Measurements from ENCODE around the gene ACTG1. TPM values are rescaled to one million over a fixed set of nuclear protein-coding genes. Genes with fewer than 3 reads are reported as not detected.

Gene ACTG1
- total RNA-seq, 2 experiments from 2014 or later: 2,707 to 2,894 TPM

DNA sequence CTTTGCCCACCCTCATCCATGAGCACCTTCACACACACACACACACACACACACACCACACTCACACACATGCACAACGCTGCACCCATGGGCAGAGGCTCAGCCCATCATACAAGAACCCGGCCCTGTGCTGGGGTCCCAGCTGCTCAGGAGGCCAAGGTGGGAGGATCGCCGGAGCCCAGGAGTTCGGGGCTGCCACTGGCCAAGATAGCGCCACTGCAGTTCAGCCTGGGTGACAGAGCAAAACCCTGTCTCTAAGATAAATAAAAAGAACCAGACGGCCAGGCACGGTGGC is 12.2 kb upstream of the ACTG1 start:
- Histone ChIP-seq H3K4me2 (ENCODE audit: low read length) (no peak overlapping the region), H3K27ac (ENCODE audit: low read depth, low read length, poor library complexity, severe bottlenecking) (no peak overlapping the region), H3K79me2 (ENCODE audit: insufficient read depth, low read depth, low read length) (no peaks in the 10 kb centered on the region), H4K20me1 (ENCODE audit: insufficient read depth, low read length) (no peaks in the 10 kb centered on the region), H3K36me3 (ENCODE audit: insufficient read depth, low read length) (no peaks in the 10 kb centered on the region), H2AFZ (ENCODE audit: low read length) (no peak overlapping the region), H3K9me3 (ENCODE audit: low read length) (no peaks in the 10 kb centered on the region), H3K4me3 (ENCODE audit: low read depth, low read length, poor library complexity, severe bottlenecking) (no peak overlapping the region), H3K4me1 (ENCODE audit: insufficient read depth, low read length, poor library complexity, severe bottlenecking) (peaks cover 6% of the 10 kb centered on the region), H3K9me2 (ENCODE audit: insufficient read depth, low read length) (no peaks in the 10 kb centered on the region)
- BruUV-seq (replicated peaks): no TSS peak
- no peak for DNase-seq (ENCODE audit: low spot score)
- TF ChIP-seq, protein P1, sequence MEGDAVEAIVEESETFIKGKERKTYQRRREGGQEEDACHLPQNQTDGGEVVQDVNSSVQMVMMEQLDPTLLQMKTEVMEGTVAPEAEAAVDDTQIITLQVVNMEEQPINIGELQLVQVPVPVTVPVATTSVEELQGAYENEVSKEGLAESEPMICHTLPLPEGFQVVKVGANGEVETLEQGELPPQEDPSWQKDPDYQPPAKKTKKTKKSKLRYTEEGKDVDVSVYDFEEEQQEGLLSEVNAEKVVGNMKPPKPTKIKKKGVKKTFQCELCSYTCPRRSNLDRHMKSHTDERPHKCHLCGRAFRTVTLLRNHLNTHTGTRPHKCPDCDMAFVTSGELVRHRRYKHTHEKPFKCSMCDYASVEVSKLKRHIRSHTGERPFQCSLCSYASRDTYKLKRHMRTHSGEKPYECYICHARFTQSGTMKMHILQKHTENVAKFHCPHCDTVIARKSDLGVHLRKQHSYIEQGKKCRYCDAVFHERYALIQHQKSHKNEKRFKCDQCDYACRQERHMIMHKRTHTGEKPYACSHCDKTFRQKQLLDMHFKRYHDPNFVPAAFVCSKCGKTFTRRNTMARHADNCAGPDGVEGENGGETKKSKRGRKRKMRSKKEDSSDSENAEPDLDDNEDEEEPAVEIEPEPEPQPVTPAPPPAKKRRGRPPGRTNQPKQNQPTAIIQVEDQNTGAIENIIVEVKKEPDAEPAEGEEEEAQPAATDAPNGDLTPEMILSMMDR (conservative IDR thresholded peaks at IDR 0.05; ENCODE audit: low read length): no peak
- no peak for TF ChIP-seq EZH2phosphoT487 (IDR thresholded peaks at IDR 0.05; ENCODE audit: borderline replicate concordance, low read depth, low read length)
- intact Hi-C loops (cut with micrococcal nuclease; ENCODE audit: unreplicated experiment): no loop called here
- POLR2A ChIA-PET: no interaction called here
- CTCF ChIA-PET (ENCODE audit: unreplicated experiment): no interaction called here

DNA sequence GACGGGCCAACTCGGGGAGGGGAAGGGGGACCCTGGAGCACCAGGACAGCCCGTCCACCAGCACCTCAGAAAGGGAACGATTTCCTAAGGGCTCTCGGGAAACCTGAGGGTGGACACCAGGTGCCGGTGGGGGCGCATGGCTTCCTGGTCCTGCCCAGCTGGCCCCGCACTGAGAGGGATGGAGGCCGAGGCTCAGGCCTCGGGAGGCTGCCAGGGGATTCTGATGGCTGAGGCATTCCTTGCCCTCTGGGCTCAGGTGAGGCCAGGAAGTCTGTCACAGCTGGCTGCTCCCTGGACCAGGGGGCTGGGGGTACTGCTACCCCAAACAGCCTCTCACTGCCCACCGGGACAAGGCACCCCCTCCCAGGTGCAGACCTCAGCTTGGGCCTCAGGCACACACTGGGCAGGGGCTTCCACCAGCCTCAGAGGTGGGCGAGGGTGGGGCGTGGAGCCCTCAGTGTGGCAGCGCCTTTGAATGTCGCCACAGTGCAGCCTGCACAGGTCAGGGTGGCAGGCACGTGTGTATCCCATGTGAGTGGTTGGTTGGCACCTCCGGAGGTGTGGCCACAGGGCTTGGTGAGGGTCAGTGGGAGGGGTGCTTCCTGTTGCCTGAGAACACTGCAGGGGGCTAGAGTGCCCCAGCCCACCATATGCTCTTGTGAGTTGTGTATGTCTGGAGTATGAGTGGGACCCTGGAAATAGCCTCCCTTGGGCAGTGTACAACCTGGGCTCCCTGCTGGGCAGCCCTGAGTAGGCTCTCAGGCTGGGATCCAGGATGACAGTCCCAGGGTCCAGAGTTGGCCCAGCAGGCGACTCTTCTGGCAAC is 11.7 kb upstream of the ACTG1 start:
- ChIA-PET CTCF (ENCODE audit: unreplicated experiment) (interaction anchor here (0.6 kb wide), 1 partner anchor 161 kb away, joined by 3 read pairs; no protein-coding TSS in a partner anchor), POLR2A (no interaction called here)
- Histone ChIP-seq H3K4me2 (ENCODE audit: low read length) (no peak overlapping the region), H3K4me1 (ENCODE audit: insufficient read depth, low read length, poor library complexity, severe bottlenecking) (peaks cover 12% of the 10 kb centered on the region), H3K36me3 (ENCODE audit: insufficient read depth, low read length) (no peaks in the 10 kb centered on the region), H2AFZ (ENCODE audit: low read length) (no peak overlapping the region), H3K9me2 (ENCODE audit: insufficient read depth, low read length) (no peaks in the 10 kb centered on the region), H3K9me3 (ENCODE audit: low read length) (no peaks in the 10 kb centered on the region), H3K4me3 (ENCODE audit: low read depth, low read length, poor library complexity, severe bottlenecking) (no peak overlapping the region), H4K20me1 (ENCODE audit: insufficient read depth, low read length) (no peaks in the 10 kb centered on the region), H3K79me2 (ENCODE audit: insufficient read depth, low read depth, low read length) (no peaks in the 10 kb centered on the region), H3K27ac (ENCODE audit: low read depth, low read length, poor library complexity, severe bottlenecking) (no peak overlapping the region)
- BruUV-seq (replicated peaks): no TSS peak
- intact Hi-C loops (cut with micrococcal nuclease; ENCODE audit: unreplicated experiment): no loop called here
- TF ChIP-seq, protein P1 (conservative IDR thresholded peaks at IDR 0.05; ENCODE audit: low read length): no peak
- no peak for TF ChIP-seq EZH2phosphoT487 (IDR thresholded peaks at IDR 0.05; ENCODE audit: borderline replicate concordance, low read depth, low read length)
- no peak for DNase-seq (ENCODE audit: low spot score)

DNA sequence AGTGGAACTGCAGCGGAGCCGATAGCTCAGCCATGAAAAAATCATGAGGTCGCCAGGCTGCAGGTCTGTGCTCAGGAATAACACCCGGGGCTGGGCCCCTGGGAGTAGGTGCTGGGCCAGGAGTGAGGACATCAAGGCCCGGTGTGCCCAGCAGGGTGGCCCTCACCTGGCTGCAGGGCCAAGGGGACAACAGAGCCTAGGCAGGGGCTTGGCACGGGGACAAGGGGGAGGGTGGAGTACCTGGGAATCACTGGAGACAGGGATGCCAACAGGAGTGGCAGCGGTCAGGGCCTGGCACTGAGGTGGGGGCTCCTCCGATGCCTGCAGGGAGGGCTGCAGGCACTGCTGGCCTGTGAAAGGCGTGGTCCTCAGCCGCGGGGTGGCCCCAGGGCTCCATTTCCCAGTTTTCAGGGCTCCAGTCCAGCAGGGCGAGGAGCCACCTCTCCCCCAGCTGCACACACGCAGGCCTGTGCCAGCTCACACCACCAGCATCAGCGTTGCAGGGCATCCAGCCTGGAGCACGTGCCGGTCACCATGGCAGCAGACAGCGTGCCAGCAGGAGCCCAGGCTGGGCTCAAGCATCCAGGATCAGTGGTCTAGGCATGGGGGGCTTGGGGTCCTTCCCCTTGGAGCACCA is 10.9 kb upstream of the ACTG1 start:
- CTCF ChIA-PET (ENCODE audit: unreplicated experiment): interaction anchor here (0.6 kb wide), 1 partner anchor 161 kb away, joined by 3 read pairs; no protein-coding TSS in a partner anchor

More for the DNA sequence above, 10.9 kb upstream of the ACTG1 start:
- Histone ChIP-seq H3K9me3 (ENCODE audit: low read length) (no peaks in the 10 kb centered on the region), H3K27ac (ENCODE audit: low read depth, low read length, poor library complexity, severe bottlenecking) (no peak overlapping the region), H4K20me1 (ENCODE audit: insufficient read depth, low read length) (no peaks in the 10 kb centered on the region), H3K9me2 (ENCODE audit: insufficient read depth, low read length) (no peaks in the 10 kb centered on the region), H3K4me1 (ENCODE audit: insufficient read depth, low read length, poor library complexity, severe bottlenecking) (peaks cover 19% of the 10 kb centered on the region), H3K36me3 (ENCODE audit: insufficient read depth, low read length) (no peaks in the 10 kb centered on the region), H3K4me3 (ENCODE audit: low read depth, low read length, poor library complexity, severe bottlenecking) (no peak overlapping the region), H3K79me2 (ENCODE audit: insufficient read depth, low read depth, low read length) (no peaks in the 10 kb centered on the region), H2AFZ (ENCODE audit: low read length) (no peak overlapping the region), H3K4me2 (ENCODE audit: low read length) (no peak overlapping the region)
- POLR2A ChIA-PET: interaction anchor here (0.6 kb wide), 1 partner anchor 114 kb away, joined by 3 read pairs; no protein-coding TSS in a partner anchor
- no peak for DNase-seq (ENCODE audit: low spot score)
- TF ChIP-seq EZH2phosphoT487 (IDR thresholded peaks at IDR 0.05; ENCODE audit: borderline replicate concordance, low read depth, low read length): no peak
- TF ChIP-seq, protein P1 (conservative IDR thresholded peaks at IDR 0.05; ENCODE audit: low read length): no peak
- BruUV-seq (replicated peaks): no TSS peak
- intact Hi-C loops (cut with micrococcal nuclease; ENCODE audit: unreplicated experiment): no loop called here
